Fibroblast of lung (primary cell): ENCODE measurements around the gene DIAPH3.

Experiments used
- CTCF ChIP-seq, 2 donors: IDR thresholded peaks in 1 of 2; conservative IDR thresholded peaks in 1 of 2; 1 replicate in 1 of 2; 2 replicates in 1 of 2; pipeline ENCODE4 v1.5.1; 2011 to 2012; ENCODE audit warnings: low read length in 2 of 2, control low read depth in 1 of 2, inconsistent platforms in 1 of 2, low read depth in 1 of 2, mild to moderate bottlenecking in 1 of 2
- EZH2 ChIP-seq: IDR thresholded peaks from 2 replicates; pipeline ENCODE4 v1.5.1; 2012; ENCODE audit warnings: low read length, control low read depth, mild to moderate bottlenecking; ENCODE audit errors: missing control alignments

GRCh38 chr13:59842507-59842906, 321.2 kb downstream of the DIAPH3 start:
- TF ChIP-seq CTCF (conservative IDR thresholded peaks at IDR 0.05 in 1 of 2, IDR thresholded peaks at IDR 0.05 in 1 of 2; ENCODE audit: low read depth in 1 of 2, low read length in 2 of 2) (no peak), EZH2 (no peak)
